Measurements from ENCODE around the gene THOC1. TPM values are rescaled to one million over a fixed set of nuclear protein-coding genes. Genes with fewer than 3 reads are reported as not detected.

The THOC1 gene
- total and polyA plus RNA-seq, 2 of the 4 experiments (the other 2 are of a cell fraction): 13.3 to 15.8 TPM

DNA sequence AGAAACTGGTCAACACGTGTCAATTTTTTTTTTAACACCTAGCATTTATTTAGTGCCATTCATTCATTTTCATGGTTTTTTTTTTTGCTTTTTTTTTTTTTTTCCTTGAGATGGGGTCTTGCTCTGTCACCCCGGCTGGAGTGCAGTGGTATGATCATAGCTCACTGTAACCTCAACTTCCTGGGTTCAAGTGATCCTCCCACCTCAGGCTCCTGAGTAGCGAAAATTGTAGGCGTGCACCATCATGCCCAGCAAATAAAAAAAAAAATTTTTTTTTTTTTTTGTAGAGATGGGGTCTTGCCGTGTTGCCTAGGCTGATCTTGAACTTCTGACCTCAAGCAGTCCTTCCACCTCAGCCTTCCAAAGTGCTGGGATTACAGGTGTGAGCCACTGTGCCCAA lies 88.3 kb downstream of the THOC1 start:
- CTCF ChIA-PET: no interaction called here
- no peak overlapping the region for H3K4me3 ChIP-seq (ENCODE audit: insufficient read depth, low read depth, low read length)
- TF ChIP-seq, protein P1, sequence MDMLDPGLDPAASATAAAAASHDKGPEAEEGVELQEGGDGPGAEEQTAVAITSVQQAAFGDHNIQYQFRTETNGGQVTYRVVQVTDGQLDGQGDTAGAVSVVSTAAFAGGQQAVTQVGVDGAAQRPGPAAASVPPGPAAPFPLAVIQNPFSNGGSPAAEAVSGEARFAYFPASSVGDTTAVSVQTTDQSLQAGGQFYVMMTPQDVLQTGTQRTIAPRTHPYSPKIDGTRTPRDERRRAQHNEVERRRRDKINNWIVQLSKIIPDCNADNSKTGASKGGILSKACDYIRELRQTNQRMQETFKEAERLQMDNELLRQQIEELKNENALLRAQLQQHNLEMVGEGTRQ (IDR thresholded peaks at IDR 0.05; ENCODE audit: low read depth, low read length): no peak
- TF ChIP-seq MAFK (IDR thresholded peaks at IDR 0.05; ENCODE audit: low read depth, low read length): no peak
- no peak for TF ChIP-seq POLR2A (IDR thresholded peaks at IDR 0.05; ENCODE audit: low read depth, low read length)
- no peak for TF ChIP-seq RFX5 (IDR thresholded peaks at IDR 0.05; ENCODE audit: low read depth, low read length)
- TF ChIP-seq FOS (IDR thresholded peaks at IDR 0.05; ENCODE audit: low read depth, low read length): no peak
- TF ChIP-seq MAZ (IDR thresholded peaks at IDR 0.05; ENCODE audit: borderline replicate concordance, low read depth, low read length): no peak
- no peak for TF ChIP-seq SMC3 (IDR thresholded peaks at IDR 0.05; ENCODE audit: low read depth, low read length)
- no peak for TF ChIP-seq ELK1 (IDR thresholded peaks at IDR 0.05; ENCODE audit: borderline replicate concordance, low read depth, low read length)
- H4K20me1 ChIP-seq (ENCODE audit: insufficient read depth, low read length): peaks cover 3% of the 10 kb centered on the region
- ATAC-seq (ENCODE audit: low read depth) (no peak), DNase-seq (no peak)
- dilution Hi-C loops (cut with HindIII; ENCODE audit: low sequenced_read_pairs, unreplicated experiment) (no loop called here), in situ Hi-C loops (cut with MboI; ENCODE audit: low sequenced_read_pairs) (no loop called here), intact Hi-C loops (cut with micrococcal nuclease) (no loop called here)
- no peak overlapping the region for H4K8ac ChIP-seq (ENCODE audit: low read depth in 2 of 2, low read length in 2 of 2)
- H2AK9ac ChIP-seq (replicated peaks; ENCODE audit: low read depth, low read length, poor library complexity): no peak overlapping the region
- no peak overlapping the region for H2AK5ac ChIP-seq (ENCODE audit: low read depth, low read length)
- peaks cover 22 to 38% of the 10 kb centered on the region in 2 experiments for H3K79me1 ChIP-seq (ENCODE audit: low read depth in 1 of 2, low read length in 2 of 2)
- no peak overlapping the region for H2BK5ac ChIP-seq (ENCODE audit: low read depth, low read length, poor library complexity, severe bottlenecking)
- H3K9ac ChIP-seq (ENCODE audit: low read depth, low read length): no peak overlapping the region
- H4K91ac ChIP-seq (ENCODE audit: insufficient read depth, low read depth, low read length): no peak overlapping the region
- no peak overlapping the region for H3K23ac ChIP-seq (ENCODE audit: low read depth, low read length)
- H3K4me1 ChIP-seq (ENCODE audit: control insufficient read depth, insufficient read depth, low read length): no peaks in the 10 kb centered on the region
- no peak overlapping the region for H2AFZ ChIP-seq (replicated peaks; ENCODE audit: low read length, poor library complexity)
- H3K4ac ChIP-seq (ENCODE audit: low read depth, low read length): no peak overlapping the region
- no peaks in the 10 kb centered on the region for H3K27me3 ChIP-seq (ENCODE audit: control insufficient read depth, insufficient read depth, low read length)
- no peak overlapping the region for H3K4me2 ChIP-seq (ENCODE audit: low read depth, low read length)
- H3K14ac ChIP-seq (replicated peaks; ENCODE audit: low read depth, low read length): no peak overlapping the region
- no peak overlapping the region for H2BK20ac ChIP-seq (ENCODE audit: low read depth, low read length)
- no peak overlapping the region for H3K56ac ChIP-seq (ENCODE audit: extremely low read depth, insufficient read depth, low read length)
- BruUV-seq (replicated peaks): no TSS peak
- H3K36me3 ChIP-seq (ENCODE audit: control insufficient read depth, insufficient read depth, low read length): peaks cover 12% of the 10 kb centered on the region
- no peak overlapping the region for H2BK120ac ChIP-seq (ENCODE audit: low read depth, low read length)
- H3K9me1 ChIP-seq (ENCODE audit: insufficient read depth, low read length): no peaks in the 10 kb centered on the region; the same call in 1 of the 2 replicates
- H2BK15ac ChIP-seq (ENCODE audit: low read depth, low read length): no peak overlapping the region
- H3K27ac ChIP-seq (ENCODE audit: insufficient read depth, low read length): no peak overlapping the region
- no CpG with 5 or more reads among the region's 5 CpGs for WGBS, 2 experiments (ENCODE audit: extremely low coverage in 2 of 2, insufficient read length in 1 of 2)
- H3K9me3 ChIP-seq (ENCODE audit: control insufficient read depth, insufficient read depth, low read length): no peaks in the 10 kb centered on the region
- POLR2A ChIA-PET (ENCODE audit: unreplicated experiment): no interaction called here
- no peak overlapping the region for H4K5ac ChIP-seq (ENCODE audit: low read depth, low read length)
- H3K18ac ChIP-seq (ENCODE audit: low read depth, low read length): no peak overlapping the region
